Adrenal gland (tissue), 5 donors: ENCODE measurements around the gene GPRC5D.

Experiments used
- POLR2A ChIP-seq, 2 donors: fragments of 450-650 bp; IDR thresholded peaks; one replicate each; pipeline ENCODE4 v1.6.1; 2017; ENCODE audit warnings: antibody characterized with exemption in 2 of 2, mild to moderate bottlenecking in 2 of 2, moderate library complexity in 1 of 2
- TF ChIP-seq, protein P1 (sequence below), 6 experiments: fragments of 450-650 bp in 4 of 6; fragments of 200-600 bp in 2 of 6; sonication (generic) in 1 of 6; IDR thresholded peaks; 1 replicate in 5 of 6; 2 replicates in 1 of 6; pipeline versions ENCODE4 v1.5.1 to v1.8.0; 2016 to 2021; ENCODE audit warnings: antibody characterized with exemption in 6 of 6, mild to moderate bottlenecking in 2 of 6, moderate library complexity in 1 of 6
- donor health status: DM: no; HTN: no; CAD: no.

DNA sequence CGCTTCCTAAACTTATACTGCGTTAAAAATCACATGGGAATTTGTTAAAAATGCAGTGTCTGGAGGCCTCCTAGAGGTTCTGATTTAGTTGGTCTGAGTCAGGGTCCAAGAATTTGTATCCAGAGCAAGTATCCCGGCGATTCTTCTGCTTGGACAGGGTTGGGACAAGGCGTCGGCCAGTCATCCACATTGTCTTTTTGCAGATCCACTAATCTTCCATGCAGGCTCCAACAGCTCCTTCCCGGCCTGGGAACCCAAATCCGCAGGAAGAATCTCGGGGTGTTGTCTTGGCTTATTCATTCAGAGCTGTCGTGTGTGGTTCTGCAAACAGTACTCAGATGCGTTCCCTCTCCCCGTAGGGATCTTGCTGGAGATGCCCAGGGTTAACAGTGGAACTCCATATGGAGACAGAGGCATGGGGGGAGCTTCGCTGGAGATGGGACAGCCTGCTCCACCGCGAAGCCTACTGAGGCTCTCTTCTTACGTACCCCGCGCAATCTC is 25.3 kb downstream of the GPRC5D start:
- TF ChIP-seq, protein P1, sequence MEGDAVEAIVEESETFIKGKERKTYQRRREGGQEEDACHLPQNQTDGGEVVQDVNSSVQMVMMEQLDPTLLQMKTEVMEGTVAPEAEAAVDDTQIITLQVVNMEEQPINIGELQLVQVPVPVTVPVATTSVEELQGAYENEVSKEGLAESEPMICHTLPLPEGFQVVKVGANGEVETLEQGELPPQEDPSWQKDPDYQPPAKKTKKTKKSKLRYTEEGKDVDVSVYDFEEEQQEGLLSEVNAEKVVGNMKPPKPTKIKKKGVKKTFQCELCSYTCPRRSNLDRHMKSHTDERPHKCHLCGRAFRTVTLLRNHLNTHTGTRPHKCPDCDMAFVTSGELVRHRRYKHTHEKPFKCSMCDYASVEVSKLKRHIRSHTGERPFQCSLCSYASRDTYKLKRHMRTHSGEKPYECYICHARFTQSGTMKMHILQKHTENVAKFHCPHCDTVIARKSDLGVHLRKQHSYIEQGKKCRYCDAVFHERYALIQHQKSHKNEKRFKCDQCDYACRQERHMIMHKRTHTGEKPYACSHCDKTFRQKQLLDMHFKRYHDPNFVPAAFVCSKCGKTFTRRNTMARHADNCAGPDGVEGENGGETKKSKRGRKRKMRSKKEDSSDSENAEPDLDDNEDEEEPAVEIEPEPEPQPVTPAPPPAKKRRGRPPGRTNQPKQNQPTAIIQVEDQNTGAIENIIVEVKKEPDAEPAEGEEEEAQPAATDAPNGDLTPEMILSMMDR (IDR thresholded peaks at IDR 0.05), result no peak
- TF ChIP-seq POLR2A (IDR thresholded peaks at IDR 0.05), result no peak
